DOHH2 (cell line): ENCODE measurements around the gene ALG12.

Source experiments
- H3F3A ChIP-seq: fragments of 200-600 bp; sonication (generic), shearing (Covaris generic); 2 replicates; pipeline ENCODE4 v1.6.0; 2016; ENCODE audit warnings: antibody characterized with exemption, mild to moderate bottlenecking; ENCODE audit not compliant: control insufficient read depth, insufficient read depth
- H3K27ac ChIP-seq: fragments of 200-600 bp; sonication (generic); 2 replicates; pipeline ENCODE4 v1.5.1; 2014; ENCODE audit warnings: low read depth, mild to moderate bottlenecking, low read length, moderate library complexity
- H3K27me3 ChIP-seq: fragments of 200-600 bp; sonication (generic); 2 replicates; pipeline ENCODE4 v1.6.1; 2014; ENCODE audit warnings: mild to moderate bottlenecking, low read length, mixed read lengths; ENCODE audit not compliant: control insufficient read depth
- H3K36me3 ChIP-seq: fragments of 200-600 bp; sonication (generic); 2 replicates; pipeline ENCODE4 v1.6.1; 2014; ENCODE audit warnings: mild to moderate bottlenecking, low read length, moderate library complexity, mixed read lengths; ENCODE audit not compliant: control insufficient read depth
- H3K4me1 ChIP-seq: fragments of 200-600 bp; sonication (generic); 2 replicates; pipeline ENCODE4 v1.6.1; 2014; ENCODE audit warnings: mild to moderate bottlenecking, low read length, mixed read lengths; ENCODE audit not compliant: control insufficient read depth
- H3K4me2 ChIP-seq: fragments of 200-600 bp; sonication (generic); 2 replicates; pipeline ENCODE4 v1.6.0; 2014; ENCODE audit warnings: mild to moderate bottlenecking, low read length, moderate library complexity
- H3K4me3 ChIP-seq: fragments of 200-600 bp; sonication (generic); 2 replicates; pipeline ENCODE4 v1.5.1; 2014; ENCODE audit warnings: mild to moderate bottlenecking, low read length, mixed read lengths
- H3K79me2 ChIP-seq: fragments of 200-600 bp; sonication (generic); 2 replicates; pipeline ENCODE4 v1.6.1; 2014; ENCODE audit warnings: mild to moderate bottlenecking, low read length, mixed read lengths; ENCODE audit not compliant: control insufficient read depth
- H3K9me2 ChIP-seq: fragments of 200-600 bp; sonication (generic); replicated peaks from 2 replicates; pipeline ENCODE4 v1.6.1; 2014; ENCODE audit warnings: mild to moderate bottlenecking, low read length, mixed read lengths; ENCODE audit not compliant: control insufficient read depth
- H3K9me3 ChIP-seq: fragments of 200-600 bp; sonication (generic); 2 replicates; pipeline ENCODE4 v1.6.1; 2014; ENCODE audit warnings: antibody characterized with exemption, low read length, mixed read lengths; ENCODE audit not compliant: control insufficient read depth, insufficient read depth
- H4K20me1 ChIP-seq: fragments of 200-600 bp; sonication (generic); 2 replicates; pipeline ENCODE4 v1.6.0; 2014; ENCODE audit warnings: low read depth, mild to moderate bottlenecking, antibody characterized with exemption, low read length, moderate library complexity; ENCODE audit not compliant: control insufficient read depth, insufficient read depth
- EZH2phosphoT487 ChIP-seq: fragments of 200-600 bp; sonication (generic); IDR thresholded peaks from 2 replicates; pipeline ENCODE4 v1.6.1; 2017; ENCODE audit warnings: borderline replicate concordance, mild to moderate bottlenecking, antibody characterized with exemption, low read length, moderate library complexity, mixed read lengths
- TF ChIP-seq, protein P1 (sequence below): fragments of 200-600 bp; sonication (generic); IDR thresholded peaks from one replicate; pipeline ENCODE4 v1.5.1; 2014; ENCODE audit warnings: antibody characterized with exemption, mild to moderate bottlenecking, low read depth, low read length; ENCODE audit not compliant: poor library complexity, severe bottlenecking

The ALG12 gene

DNA sequence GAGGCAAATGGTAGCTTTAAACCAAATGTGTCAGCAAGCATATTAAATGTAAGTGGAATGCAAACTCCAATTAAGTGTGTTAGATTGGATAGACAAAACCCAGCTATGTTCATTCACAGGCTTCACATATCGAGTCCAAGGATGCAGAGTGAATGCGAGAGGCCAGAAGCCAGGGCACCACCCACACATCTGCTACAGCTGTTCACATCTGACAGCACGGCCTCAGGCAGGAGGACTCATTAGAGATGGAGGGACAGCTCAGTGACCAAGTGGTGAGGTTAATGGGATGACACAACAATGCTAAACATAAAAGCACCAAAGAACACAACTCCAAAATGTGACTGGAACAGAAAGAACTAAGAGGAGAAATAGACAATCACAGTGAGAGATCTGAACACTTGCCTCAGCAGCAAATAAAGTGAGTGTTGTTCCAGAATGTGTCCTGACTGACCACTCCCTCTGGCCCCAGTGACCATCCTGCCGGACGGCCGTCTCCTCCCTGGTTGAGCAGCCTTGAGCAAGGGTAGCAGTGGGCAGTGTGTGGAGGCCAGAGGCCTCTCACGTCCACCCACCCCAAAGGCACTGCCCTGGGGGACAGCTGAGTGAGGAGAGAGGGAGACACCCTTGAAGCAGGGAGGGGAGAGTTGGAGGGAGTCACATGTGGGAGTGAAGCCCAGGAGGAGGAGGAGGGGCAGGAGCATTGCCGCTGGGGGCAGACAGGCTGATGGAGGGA is 23.8 kb downstream of the ALG12 start:
- no peaks in the 10 kb centered on the region for H3K4me1 ChIP-seq
- H3K9me3 ChIP-seq: no peaks in the 10 kb centered on the region
- no peak overlapping the region for H3K4me3 ChIP-seq
- no peak overlapping the region for H3K27ac ChIP-seq
- H3K79me2 ChIP-seq: peaks cover 3% of the 10 kb centered on the region
- H3F3A ChIP-seq: peaks cover 3% of the 10 kb centered on the region; the same call in 1 of the 2 replicates
- H3K36me3 ChIP-seq: peaks cover 23% of the 10 kb centered on the region
- H3K4me2 ChIP-seq: no peak overlapping the region
- no peaks in the 10 kb centered on the region for H4K20me1 ChIP-seq
- H3K9me2 ChIP-seq: no peaks in the 10 kb centered on the region
- TF ChIP-seq, protein P1, sequence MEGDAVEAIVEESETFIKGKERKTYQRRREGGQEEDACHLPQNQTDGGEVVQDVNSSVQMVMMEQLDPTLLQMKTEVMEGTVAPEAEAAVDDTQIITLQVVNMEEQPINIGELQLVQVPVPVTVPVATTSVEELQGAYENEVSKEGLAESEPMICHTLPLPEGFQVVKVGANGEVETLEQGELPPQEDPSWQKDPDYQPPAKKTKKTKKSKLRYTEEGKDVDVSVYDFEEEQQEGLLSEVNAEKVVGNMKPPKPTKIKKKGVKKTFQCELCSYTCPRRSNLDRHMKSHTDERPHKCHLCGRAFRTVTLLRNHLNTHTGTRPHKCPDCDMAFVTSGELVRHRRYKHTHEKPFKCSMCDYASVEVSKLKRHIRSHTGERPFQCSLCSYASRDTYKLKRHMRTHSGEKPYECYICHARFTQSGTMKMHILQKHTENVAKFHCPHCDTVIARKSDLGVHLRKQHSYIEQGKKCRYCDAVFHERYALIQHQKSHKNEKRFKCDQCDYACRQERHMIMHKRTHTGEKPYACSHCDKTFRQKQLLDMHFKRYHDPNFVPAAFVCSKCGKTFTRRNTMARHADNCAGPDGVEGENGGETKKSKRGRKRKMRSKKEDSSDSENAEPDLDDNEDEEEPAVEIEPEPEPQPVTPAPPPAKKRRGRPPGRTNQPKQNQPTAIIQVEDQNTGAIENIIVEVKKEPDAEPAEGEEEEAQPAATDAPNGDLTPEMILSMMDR: no peak
- no peak for TF ChIP-seq EZH2phosphoT487
- H3K27me3 ChIP-seq: no peaks in the 10 kb centered on the region

DNA sequence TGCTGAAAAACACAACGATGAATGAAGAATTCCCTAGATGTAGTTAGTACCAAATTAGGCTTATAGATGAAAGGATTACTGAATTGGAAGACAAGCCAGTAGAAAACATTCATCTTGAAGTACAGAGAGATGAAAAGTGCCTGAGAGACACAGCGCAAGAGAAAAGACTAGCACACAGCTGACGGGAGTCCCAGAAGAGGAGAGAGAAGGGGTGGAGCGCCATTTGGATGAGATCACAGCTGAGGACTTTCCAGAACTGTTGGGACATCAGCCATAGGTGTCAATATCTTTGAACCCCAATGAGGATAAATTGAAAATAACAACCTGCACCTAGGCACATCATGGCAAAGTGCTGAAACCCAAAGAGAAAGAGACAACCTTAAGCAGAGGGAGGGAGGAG is 25.2 kb downstream of the ALG12 start:
- Histone ChIP-seq H3K27me3 (no peaks in the 10 kb centered on the region), H3K4me2 (no peak overlapping the region), H4K20me1 (no peaks in the 10 kb centered on the region), H3K9me3 (no peaks in the 10 kb centered on the region), H3K27ac (no peak overlapping the region), H3K9me2 (no peaks in the 10 kb centered on the region), H3F3A (peaks cover 3% of the 10 kb centered on the region; the same call in 1 of the 2 replicates), H3K4me3 (no peak overlapping the region), H3K79me2 (peaks cover 17% of the 10 kb centered on the region), H3K4me1 (no peaks in the 10 kb centered on the region), H3K36me3 (peaks cover 36% of the 10 kb centered on the region)
- no peak for TF ChIP-seq EZH2phosphoT487
- TF ChIP-seq, protein P1: no peak

DNA sequence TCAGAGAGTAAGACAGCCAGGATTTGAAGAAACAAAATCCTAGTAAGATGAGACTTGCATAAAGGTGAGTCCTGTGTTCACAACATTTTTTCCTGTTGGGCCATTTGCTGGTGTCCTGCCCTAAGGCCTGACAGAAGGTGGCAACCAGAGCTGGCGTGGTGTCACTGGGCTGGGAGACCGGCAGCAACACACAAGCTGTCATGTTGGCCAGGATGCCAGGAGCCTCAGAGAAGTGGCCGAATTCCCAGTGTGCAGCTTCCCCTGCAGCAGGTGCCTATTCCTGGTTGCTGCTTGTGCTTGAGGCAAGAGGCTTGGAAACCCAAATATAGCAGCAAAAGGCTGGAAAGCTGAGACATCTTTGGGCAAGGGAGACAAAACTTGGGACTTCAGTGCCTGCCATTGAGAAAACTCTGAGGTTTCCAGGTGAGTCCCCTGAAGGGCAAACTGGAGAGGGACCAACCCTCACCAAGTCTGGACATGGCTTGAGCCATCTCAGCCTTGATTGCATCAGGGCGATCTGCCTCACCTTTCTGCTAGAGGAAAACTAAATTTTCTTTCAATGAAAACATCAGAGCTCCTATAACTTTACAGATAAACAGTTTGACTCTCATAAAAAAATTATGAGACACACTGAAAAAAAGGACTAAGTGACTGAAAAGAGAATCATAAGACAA is 25.9 kb downstream of the ALG12 start:
- H3K27me3 ChIP-seq: no peaks in the 10 kb centered on the region
- H3K27ac ChIP-seq: no peak overlapping the region
- TF ChIP-seq, protein P1: no peak
- no peak for TF ChIP-seq EZH2phosphoT487
- no peaks in the 10 kb centered on the region for H3K9me2 ChIP-seq
- peaks cover 23% of the 10 kb centered on the region for H3K79me2 ChIP-seq
- H3K4me1 ChIP-seq: no peaks in the 10 kb centered on the region
- peaks cover 3% of the 10 kb centered on the region; the same call in 1 of the 2 replicates for H3F3A ChIP-seq
- peaks cover 42% of the 10 kb centered on the region for H3K36me3 ChIP-seq
- H3K4me2 ChIP-seq: no peak overlapping the region
- no peak overlapping the region for H3K4me3 ChIP-seq
- no peaks in the 10 kb centered on the region for H3K9me3 ChIP-seq
- no peaks in the 10 kb centered on the region for H4K20me1 ChIP-seq
